ENCODE data around the gene FGF1. TPM values are rescaled to one million over a fixed set of nuclear protein-coding genes. Genes with fewer than 3 reads are reported as not detected.

The FGF1 gene
- total RNA-seq, 3 donors from 2014 or later, result 0.32 to 20.3 (median 6.6) TPM

GRCh38 chr5:142576303-142576702 lies 109.6 kb downstream of the FGF1 start:
- Histone ChIP-seq H3K27ac (no peak overlapping the region), H3K4me1 (no peaks in the 10 kb centered on the region), H3K36me3 (no peaks in the 10 kb centered on the region), H3K4me3 (no peak overlapping the region), H3K27me3 (no peaks in the 10 kb centered on the region), H3K9me3 (no peaks in the 10 kb centered on the region)
- DNase-seq (ENCODE audit: low spot score in 2 of 2), result no peak
- TF ChIP-seq POLR2A (IDR thresholded peaks at IDR 0.05) (no peak), CTCF (IDR thresholded peaks at IDR 0.05) (no peak)
- intact Hi-C loops (cut with DNase I; ENCODE audit: low total_unique reads), result no loop called here

- H3K36me3 ChIP-seq, result no peaks in the 10 kb centered on the region
- no peak overlapping the region for H3K4me3 ChIP-seq
- H3K4me1 ChIP-seq, result no peaks in the 10 kb centered on the region
- TF ChIP-seq POLR2A (IDR thresholded peaks at IDR 0.05) (no peak), CTCF (IDR thresholded peaks at IDR 0.05) (no peak), POLR2AphosphoS5 (IDR thresholded peaks at IDR 0.05) (no peak)
- DNase-seq (ENCODE audit: low spot score in 2 of 2), result no peak
- H3K27me3 ChIP-seq, result no peaks in the 10 kb centered on the region
- no peaks in the 10 kb centered on the region for H3K9me3 ChIP-seq
- no peak overlapping the region for H3K27ac ChIP-seq
- intact Hi-C loops (cut with DNase I; ENCODE audit: low total_unique reads), result no loop called here
Measured at GRCh38 chr5:142572006-142572405, 113.9 kb downstream of the FGF1 start.

- peak overlapping the region; percentile 19 to 36 for H3K27ac ChIP-seq
- intact Hi-C loops (cut with DNase I; ENCODE audit: low total_unique reads), result no loop called here
- H3K4me3 ChIP-seq, result no peak overlapping the region
- no peaks in the 10 kb centered on the region for H3K27me3 ChIP-seq
- H3K9me3 ChIP-seq, result no peaks in the 10 kb centered on the region
- TF ChIP-seq CTCF (IDR thresholded peaks at IDR 0.05), result no peak
- no peak for TF ChIP-seq POLR2AphosphoS5 (IDR thresholded peaks at IDR 0.05)
- TF ChIP-seq POLR2A (IDR thresholded peaks at IDR 0.05), result no peak
- H3K36me3 ChIP-seq, result no peaks in the 10 kb centered on the region
- H3K4me1 ChIP-seq, result no peaks in the 10 kb centered on the region
- DNase-seq (ENCODE audit: low spot score in 2 of 2), result no peak
Measured at GRCh38 chr5:142571371-142571770, 114.5 kb downstream of the FGF1 start.

- DNase-seq (ENCODE audit: low spot score in 2 of 2), result no peak
- Histone ChIP-seq H3K4me1 (no peaks in the 10 kb centered on the region), H3K27me3 (no peaks in the 10 kb centered on the region), H3K9me3 (no peaks in the 10 kb centered on the region), H3K27ac (peak overlapping the region in 1 of 2 donors; percentile 87), H3K36me3 (no peaks in the 10 kb centered on the region), H3K4me3 (no peak overlapping the region)
- intact Hi-C loops (cut with DNase I; ENCODE audit: low total_unique reads), result no loop called here
- TF ChIP-seq POLR2AphosphoS5 (IDR thresholded peaks at IDR 0.05) (no peak), POLR2A (IDR thresholded peaks at IDR 0.05) (no peak), CTCF (IDR thresholded peaks at IDR 0.05) (no peak)
Measured at GRCh38 chr5:142569905-142570304, 116.0 kb downstream of the FGF1 start.

- H3K4me1 ChIP-seq, result no peaks in the 10 kb centered on the region
- intact Hi-C loops (cut with DNase I; ENCODE audit: low total_unique reads), result no loop called here
- peak overlapping the region; percentile 9 to 87 for H3K27ac ChIP-seq
- no peaks in the 10 kb centered on the region for H3K9me3 ChIP-seq
- DNase-seq (ENCODE audit: low spot score in 2 of 2), result no peak
- TF ChIP-seq POLR2A (IDR thresholded peaks at IDR 0.05), result no peak
- TF ChIP-seq POLR2AphosphoS5 (IDR thresholded peaks at IDR 0.05), result no peak
- TF ChIP-seq CTCF (IDR thresholded peaks at IDR 0.05), result no peak
- no peak overlapping the region for H3K4me3 ChIP-seq
- H3K36me3 ChIP-seq, result no peaks in the 10 kb centered on the region
- no peaks in the 10 kb centered on the region for H3K27me3 ChIP-seq
Measured at GRCh38 chr5:142568996-142569335, 116.9 kb downstream of the FGF1 start.

All from breast epithelium (tissue), 4 donors.